Measurements from ENCODE around the gene GBX2. TPM values are rescaled to one million over a fixed set of nuclear protein-coding genes. Genes with fewer than 3 reads are reported as not detected.
"Not testable (repeated sequence)": the region's sequence is repeated elsewhere in the genome, so short reads cannot be mapped to it uniquely, and the experiment has no call there.

Gene GBX2
- total and polyA plus RNA-seq, 4 donors, result 1.9 to 10.8 (median 6.9) TPM

- Histone ChIP-seq H3K36me3 (ENCODE audit: control insufficient read depth, insufficient read depth, low read length) (peaks cover 16% of the 10 kb centered on the region), H3K4me3 (ENCODE audit: low read depth, low read length) (no peak overlapping the region), H3K27ac (ENCODE audit: low read depth, low read length) (no peak overlapping the region), H3K27me3 (ENCODE audit: control insufficient read depth, insufficient read depth, low read length) (peaks cover 64% of the 10 kb centered on the region), H3K9me3 (ENCODE audit: control insufficient read depth, insufficient read depth, low read length) (no peaks in the 10 kb centered on the region), H3K4me1 (ENCODE audit: control insufficient read depth, insufficient read depth, low read length) (peaks cover 34% of the 10 kb centered on the region)
- no peak for DNase-seq (ENCODE audit: low read depth in 4 of 6, low spot score in 6 of 6)
- 42% methylated on average over 33 of the region's 45 CpGs for WGBS (ENCODE audit: insufficient coverage)
Observed at GRCh38 chr2:236158969-236159777, 9.0 kb downstream of the GBX2 start.

- H3K36me3 ChIP-seq (ENCODE audit: control insufficient read depth, insufficient read depth, low read length), result peaks cover 12% of the 10 kb centered on the region
- no peaks in the 10 kb centered on the region for H3K9me3 ChIP-seq (ENCODE audit: control insufficient read depth, insufficient read depth, low read length)
- H3K4me3 ChIP-seq (ENCODE audit: low read depth, low read length), result no peak overlapping the region
- H3K27ac ChIP-seq (ENCODE audit: low read depth, low read length), result no peak overlapping the region
- H3K4me1 ChIP-seq (ENCODE audit: control insufficient read depth, insufficient read depth, low read length), result peaks cover 23% of the 10 kb centered on the region
- no peak for DNase-seq (ENCODE audit: low read depth in 4 of 6, low spot score in 6 of 6)
- 91% methylated on average over 8 of the region's 10 CpGs for WGBS (ENCODE audit: insufficient coverage)
- H3K27me3 ChIP-seq (ENCODE audit: control insufficient read depth, insufficient read depth, low read length), result peaks cover 53% of the 10 kb centered on the region
Observed at GRCh38 chr2:236157815-236158498, 10.2 kb downstream of the GBX2 start.

- Histone ChIP-seq H3K27me3 (ENCODE audit: control insufficient read depth, insufficient read depth, low read length) (peaks cover 47% of the 10 kb centered on the region), H3K27ac (ENCODE audit: low read depth, low read length) (no peak overlapping the region), H3K4me1 (ENCODE audit: control insufficient read depth, insufficient read depth, low read length) (peaks cover 18% of the 10 kb centered on the region), H3K36me3 (ENCODE audit: control insufficient read depth, insufficient read depth, low read length) (peaks cover 10% of the 10 kb centered on the region), H3K9me3 (ENCODE audit: control insufficient read depth, insufficient read depth, low read length) (no peaks in the 10 kb centered on the region), H3K4me3 (ENCODE audit: low read depth, low read length) (no peak overlapping the region)
- no peak for DNase-seq (ENCODE audit: low read depth in 4 of 6, low spot score in 6 of 6)
- WGBS (ENCODE audit: insufficient coverage), result 100% methylated on average over 3 of the region's 6 CpGs
Observed at GRCh38 chr2:236157366-236157765, 10.8 kb downstream of the GBX2 start.

- H3K36me3 ChIP-seq (ENCODE audit: control insufficient read depth, insufficient read depth, low read length), result peaks cover 10% of the 10 kb centered on the region
- WGBS (ENCODE audit: insufficient coverage), result 79% methylated on average over 3 of the region's 7 CpGs
- peaks cover 41% of the 10 kb centered on the region for H3K27me3 ChIP-seq (ENCODE audit: control insufficient read depth, insufficient read depth, low read length)
- H3K27ac ChIP-seq (ENCODE audit: low read depth, low read length), result no peak overlapping the region
- no peaks in the 10 kb centered on the region for H3K9me3 ChIP-seq (ENCODE audit: control insufficient read depth, insufficient read depth, low read length)
- peaks cover 13% of the 10 kb centered on the region for H3K4me1 ChIP-seq (ENCODE audit: control insufficient read depth, insufficient read depth, low read length)
- no peak for DNase-seq (ENCODE audit: low read depth in 4 of 6, low spot score in 6 of 6)
- no peak overlapping the region for H3K4me3 ChIP-seq (ENCODE audit: low read depth, low read length)
Observed at GRCh38 chr2:236156860-236157194, 11.4 kb downstream of the GBX2 start.

GRCh38 chr2:236156095-236156859 lies 11.9 kb downstream of the GBX2 start:
- H3K27me3 ChIP-seq (ENCODE audit: control insufficient read depth, insufficient read depth, low read length), result peaks cover 36% of the 10 kb centered on the region
- peaks cover 11% of the 10 kb centered on the region for H3K4me1 ChIP-seq (ENCODE audit: control insufficient read depth, insufficient read depth, low read length)
- H3K27ac ChIP-seq (ENCODE audit: low read depth, low read length), result no peak overlapping the region
- WGBS (ENCODE audit: insufficient coverage), result 90% methylated on average over 16 of the region's 16 CpGs
- no peak for DNase-seq (ENCODE audit: low read depth in 4 of 6, low spot score in 6 of 6)
- H3K4me3 ChIP-seq (ENCODE audit: low read depth, low read length), result no peak overlapping the region
- no peaks in the 10 kb centered on the region for H3K9me3 ChIP-seq (ENCODE audit: control insufficient read depth, insufficient read depth, low read length)
- peaks cover 5% of the 10 kb centered on the region for H3K36me3 ChIP-seq (ENCODE audit: control insufficient read depth, insufficient read depth, low read length)

- peaks cover 28% of the 10 kb centered on the region for H3K27me3 ChIP-seq (ENCODE audit: control insufficient read depth, insufficient read depth, low read length)
- no peak for DNase-seq (ENCODE audit: low read depth in 4 of 6, low spot score in 6 of 6)
- H3K4me3 ChIP-seq (ENCODE audit: low read depth, low read length), result no peak overlapping the region
- H3K27ac ChIP-seq (ENCODE audit: low read depth, low read length), result no peak overlapping the region
- 72% methylated on average over 3 of the region's 3 CpGs for WGBS (ENCODE audit: insufficient coverage)
- H3K9me3 ChIP-seq (ENCODE audit: control insufficient read depth, insufficient read depth, low read length), result peaks cover 4% of the 10 kb centered on the region
- no peaks in the 10 kb centered on the region for H3K36me3 ChIP-seq (ENCODE audit: control insufficient read depth, insufficient read depth, low read length)
- peaks cover 6% of the 10 kb centered on the region for H3K4me1 ChIP-seq (ENCODE audit: control insufficient read depth, insufficient read depth, low read length)
Observed at GRCh38 chr2:236155406-236155805, 12.8 kb downstream of the GBX2 start.

GRCh38 chr2:236146436-236146835 lies 21.8 kb downstream of the GBX2 start:
- peaks cover 4% of the 10 kb centered on the region for H3K9me3 ChIP-seq (ENCODE audit: control insufficient read depth, insufficient read depth, low read length)
- no peak overlapping the region for H3K27ac ChIP-seq (ENCODE audit: low read depth, low read length)
- 83% methylated on average over 1 of the region's 7 CpGs for WGBS (ENCODE audit: insufficient coverage)
- H3K27me3 ChIP-seq (ENCODE audit: control insufficient read depth, insufficient read depth, low read length), result no peaks in the 10 kb centered on the region
- H3K4me1 ChIP-seq (ENCODE audit: control insufficient read depth, insufficient read depth, low read length), result peaks cover 4% of the 10 kb centered on the region
- no peak overlapping the region for H3K4me3 ChIP-seq (ENCODE audit: low read depth, low read length)
- H3K36me3 ChIP-seq (ENCODE audit: control insufficient read depth, insufficient read depth, low read length), result no peaks in the 10 kb centered on the region
- DNase-seq (ENCODE audit: low read depth in 4 of 6, low spot score in 6 of 6), result no peak

- no peak for DNase-seq (ENCODE audit: low read depth in 4 of 6, low spot score in 6 of 6)
- no peaks in the 10 kb centered on the region for H3K9me3 ChIP-seq (ENCODE audit: control insufficient read depth, insufficient read depth, low read length)
- H3K36me3 ChIP-seq (ENCODE audit: control insufficient read depth, insufficient read depth, low read length), result no peaks in the 10 kb centered on the region
- H3K27me3 ChIP-seq (ENCODE audit: control insufficient read depth, insufficient read depth, low read length), result no peaks in the 10 kb centered on the region
- H3K27ac ChIP-seq (ENCODE audit: low read depth, low read length), result no peak overlapping the region
- no peak overlapping the region for H3K4me3 ChIP-seq (ENCODE audit: low read depth, low read length)
- WGBS (ENCODE audit: insufficient coverage), result 94% methylated on average over 5 of the region's 10 CpGs
- H3K4me1 ChIP-seq (ENCODE audit: control insufficient read depth, insufficient read depth, low read length), result peaks cover 4% of the 10 kb centered on the region
Observed at GRCh38 chr2:236143811-236144210, 24.4 kb downstream of the GBX2 start.

- 91% methylated on average over 10 of the region's 11 CpGs for WGBS (ENCODE audit: insufficient coverage)
- H3K27me3 ChIP-seq (ENCODE audit: control insufficient read depth, insufficient read depth, low read length); H3K4me3 ChIP-seq (ENCODE audit: low read depth, low read length); H3K4me1 ChIP-seq (ENCODE audit: control insufficient read depth, insufficient read depth, low read length); H3K27ac ChIP-seq (ENCODE audit: low read depth, low read length); H3K36me3 ChIP-seq (ENCODE audit: control insufficient read depth, insufficient read depth, low read length); H3K9me3 ChIP-seq (ENCODE audit: control insufficient read depth, insufficient read depth, low read length); DNase-seq (ENCODE audit: low read depth in 4 of 6, low spot score in 6 of 6): not testable (repeated sequence)
Observed at GRCh38 chr2:236141616-236142015, 26.6 kb downstream of the GBX2 start.
